Osteoblast (primary cell): ENCODE results near the gene VTI1A. TPM values are rescaled to one million over a fixed set of nuclear protein-coding genes. Genes with fewer than 3 reads are reported as not detected.
"Not testable (repeated sequence)": the region's sequence is repeated elsewhere in the genome, so short reads cannot be mapped to it uniquely, and the experiment has no call there.

Experiments
- DNase-seq: peaks from one replicate; pipeline ENCODE4 v3.0.0; 2011; ENCODE audit warnings: low spot score, mixed read lengths; ENCODE audit not compliant: insufficient read length; ENCODE audit errors: missing footprints
- H2AFZ ChIP-seq: 2 replicates; pipeline ENCODE4 v1.6.0; 2011; ENCODE audit warnings: mild to moderate bottlenecking, low read length
- H3K27ac ChIP-seq: 2 replicates; pipeline ENCODE4 v1.5.1; 2011; ENCODE audit warnings: mild to moderate bottlenecking, low read depth, low read length, moderate library complexity
- H3K27me3 ChIP-seq: 2 replicates; pipeline ENCODE4 v1.6.0; 2012; ENCODE audit warnings: mild to moderate bottlenecking, control low read depth, inconsistent platforms, low read length, moderate library complexity; ENCODE audit not compliant: insufficient read depth
- H3K36me3 ChIP-seq: 2 replicates; pipeline ENCODE4 v1.5.1; 2011; ENCODE audit warnings: mild to moderate bottlenecking, low read length, control low read depth, moderate library complexity; ENCODE audit not compliant: insufficient read depth
- H3K4me1 ChIP-seq: 2 replicates; pipeline ENCODE4 v1.5.1; 2011; ENCODE audit warnings: mild to moderate bottlenecking, low read length, control low read depth, moderate library complexity; ENCODE audit not compliant: insufficient read depth
- H3K4me2 ChIP-seq: 2 replicates; pipeline ENCODE4 v1.6.0; 2011; ENCODE audit warnings: mild to moderate bottlenecking, low read length; ENCODE audit not compliant: insufficient read depth
- H3K4me3 ChIP-seq: fragments of 200-600 bp; sonication (generic); 3 replicates; pipeline ENCODE4 v1.5.1; 2012; ENCODE audit warnings: mild to moderate bottlenecking, low read length, inconsistent platforms; ENCODE audit not compliant: insufficient read depth
- H3K79me2 ChIP-seq: 2 replicates; pipeline ENCODE4 v1.6.0; 2012; ENCODE audit warnings: mild to moderate bottlenecking, low read length, control low read depth, inconsistent platforms; ENCODE audit not compliant: insufficient read depth
- H3K9me3 ChIP-seq: 2 replicates; pipeline ENCODE4 v1.5.1; 2011; ENCODE audit warnings: low read depth, low read length, control low read depth
- H4K20me1 ChIP-seq: 2 replicates; pipeline ENCODE4 v1.6.0; 2012; ENCODE audit warnings: mild to moderate bottlenecking, low read length, control low read depth; ENCODE audit not compliant: insufficient read depth
- CTCF ChIP-seq: IDR thresholded peaks from 2 replicates; pipeline ENCODE4 v1.5.1; 2011; ENCODE audit warnings: mild to moderate bottlenecking, low read depth, low read length, moderate library complexity; ENCODE audit errors: extremely low read depth
- total RNA-seq: library from RNA; depleted of rRNA; stranded (reverse); fragments of >200 nt; gene quantifications from 2 replicates; pipeline ENCODE4 v1.2.3, GENCODE V29; 2012

VTI1A gene
- total RNA-seq, 1 donor: 34.7 TPM

- DNase-seq: no peak
- Histone ChIP-seq H2AFZ (no peak overlapping the region), H3K4me3 (no peak overlapping the region), H3K79me2 (no peaks in the 10 kb centered on the region), H3K4me2 (no peak overlapping the region), H3K27me3 (no peaks in the 10 kb centered on the region), H3K36me3 (no peaks in the 10 kb centered on the region), H3K4me1 (no peaks in the 10 kb centered on the region), H4K20me1 (no peaks in the 10 kb centered on the region), H3K27ac (no peak overlapping the region), H3K9me3 (no peaks in the 10 kb centered on the region)
- TF ChIP-seq CTCF: no peak
Observed at GRCh38 chr10:112539340-112539739, 92.3 kb downstream of the VTI1A start.

- H3K27ac ChIP-seq, H3K4me3 ChIP-seq, H3K79me2 ChIP-seq, H3K36me3 ChIP-seq, H4K20me1 ChIP-seq, H3K4me1 ChIP-seq, H3K4me2 ChIP-seq, H3K27me3 ChIP-seq, H3K9me3 ChIP-seq, DNase-seq, H2AFZ ChIP-seq: not testable (repeated sequence)
Observed at GRCh38 chr10:112542823-112543222, 95.8 kb downstream of the VTI1A start.

GRCh38 chr10:112546474-112546873, 99.5 kb downstream of the VTI1A start:
- no peaks in the 10 kb centered on the region for H3K4me1 ChIP-seq
- H3K36me3 ChIP-seq: no peaks in the 10 kb centered on the region
- H3K79me2 ChIP-seq: no peaks in the 10 kb centered on the region
- DNase-seq: no peak
- H3K27me3 ChIP-seq: no peaks in the 10 kb centered on the region
- no peak overlapping the region for H3K4me3 ChIP-seq
- H3K9me3 ChIP-seq: no peaks in the 10 kb centered on the region
- no peak overlapping the region for H3K4me2 ChIP-seq
- H4K20me1 ChIP-seq: no peaks in the 10 kb centered on the region
- no peak overlapping the region for H3K27ac ChIP-seq
- H2AFZ ChIP-seq: no peak overlapping the region
- no peak for TF ChIP-seq CTCF

- H3K27ac ChIP-seq: no peak overlapping the region
- no peaks in the 10 kb centered on the region for H3K4me1 ChIP-seq
- DNase-seq: no peak
- no peaks in the 10 kb centered on the region for H3K9me3 ChIP-seq
- H3K4me2 ChIP-seq: no peak overlapping the region
- H3K4me3 ChIP-seq: no peak overlapping the region
- H4K20me1 ChIP-seq: no peaks in the 10 kb centered on the region
- no peaks in the 10 kb centered on the region for H3K27me3 ChIP-seq
- H3K79me2 ChIP-seq: no peaks in the 10 kb centered on the region
- no peak for TF ChIP-seq CTCF
- no peaks in the 10 kb centered on the region for H3K36me3 ChIP-seq
- no peak overlapping the region for H2AFZ ChIP-seq
Observed at GRCh38 chr10:112548535-112549276, 101.7 kb downstream of the VTI1A start.
